ENCODE data around the gene CDX1.

The CDX1 gene

DNA sequence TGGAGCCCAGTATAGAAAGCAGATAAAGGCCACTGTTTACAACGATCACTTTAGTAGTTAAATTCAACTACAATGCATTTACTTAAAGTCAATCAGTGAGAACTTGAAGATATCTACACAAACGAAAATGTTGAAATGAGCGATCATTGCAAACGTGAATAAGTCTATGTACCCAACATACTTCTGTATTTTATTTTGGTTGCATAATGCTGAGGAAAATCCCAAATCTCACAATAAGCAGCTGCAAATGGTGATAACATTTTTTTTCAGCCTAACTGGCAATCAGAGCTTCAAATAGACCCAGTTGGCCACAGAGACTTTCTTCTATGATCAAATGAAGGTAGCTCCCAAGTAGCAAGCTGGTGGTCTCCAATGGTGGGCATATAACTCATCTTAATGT lies 43.0 kb upstream of the CDX1 start:
- no peaks in the 10 kb centered on the region for H3K9me3 ChIP-seq (ENCODE audit: low read length)
- H3K27me3 ChIP-seq (ENCODE audit: insufficient read depth, low read length), result no peaks in the 10 kb centered on the region
- TF ChIP-seq, protein P1, sequence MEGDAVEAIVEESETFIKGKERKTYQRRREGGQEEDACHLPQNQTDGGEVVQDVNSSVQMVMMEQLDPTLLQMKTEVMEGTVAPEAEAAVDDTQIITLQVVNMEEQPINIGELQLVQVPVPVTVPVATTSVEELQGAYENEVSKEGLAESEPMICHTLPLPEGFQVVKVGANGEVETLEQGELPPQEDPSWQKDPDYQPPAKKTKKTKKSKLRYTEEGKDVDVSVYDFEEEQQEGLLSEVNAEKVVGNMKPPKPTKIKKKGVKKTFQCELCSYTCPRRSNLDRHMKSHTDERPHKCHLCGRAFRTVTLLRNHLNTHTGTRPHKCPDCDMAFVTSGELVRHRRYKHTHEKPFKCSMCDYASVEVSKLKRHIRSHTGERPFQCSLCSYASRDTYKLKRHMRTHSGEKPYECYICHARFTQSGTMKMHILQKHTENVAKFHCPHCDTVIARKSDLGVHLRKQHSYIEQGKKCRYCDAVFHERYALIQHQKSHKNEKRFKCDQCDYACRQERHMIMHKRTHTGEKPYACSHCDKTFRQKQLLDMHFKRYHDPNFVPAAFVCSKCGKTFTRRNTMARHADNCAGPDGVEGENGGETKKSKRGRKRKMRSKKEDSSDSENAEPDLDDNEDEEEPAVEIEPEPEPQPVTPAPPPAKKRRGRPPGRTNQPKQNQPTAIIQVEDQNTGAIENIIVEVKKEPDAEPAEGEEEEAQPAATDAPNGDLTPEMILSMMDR (IDR thresholded peaks at IDR 0.05; ENCODE audit: low read length), result no peak
- TF ChIP-seq EZH2 (IDR thresholded peaks at IDR 0.05; ENCODE audit: borderline replicate concordance, low read length), result no peak
- no peak overlapping the region for H3K9ac ChIP-seq (ENCODE audit: low read length)
- no peaks in the 10 kb centered on the region for H3K9me2 ChIP-seq (ENCODE audit: low read depth, low read length)
- H3F3A ChIP-seq (ENCODE audit: insufficient read depth, low read length), result no peaks in the 10 kb centered on the region
- H3K4me2 ChIP-seq (ENCODE audit: low read length), result no peak overlapping the region
- H2AFZ ChIP-seq (ENCODE audit: low read length), result no peak overlapping the region
- H4K20me1 ChIP-seq (ENCODE audit: insufficient read depth, low read length), result no peaks in the 10 kb centered on the region
- H3K4me3 ChIP-seq (ENCODE audit: low read depth, low read length, poor library complexity, severe bottlenecking), result no peak overlapping the region
- H3K27ac ChIP-seq (ENCODE audit: low read depth, low read length, poor library complexity, severe bottlenecking), result no peak overlapping the region
- no peaks in the 10 kb centered on the region for H3K79me2 ChIP-seq (ENCODE audit: insufficient read depth, low read length)
- no peaks in the 10 kb centered on the region for H3K4me1 ChIP-seq (ENCODE audit: insufficient read depth, low read length, severe bottlenecking)
- H3K36me3 ChIP-seq (ENCODE audit: insufficient read depth, low read length), result no peaks in the 10 kb centered on the region

DNA sequence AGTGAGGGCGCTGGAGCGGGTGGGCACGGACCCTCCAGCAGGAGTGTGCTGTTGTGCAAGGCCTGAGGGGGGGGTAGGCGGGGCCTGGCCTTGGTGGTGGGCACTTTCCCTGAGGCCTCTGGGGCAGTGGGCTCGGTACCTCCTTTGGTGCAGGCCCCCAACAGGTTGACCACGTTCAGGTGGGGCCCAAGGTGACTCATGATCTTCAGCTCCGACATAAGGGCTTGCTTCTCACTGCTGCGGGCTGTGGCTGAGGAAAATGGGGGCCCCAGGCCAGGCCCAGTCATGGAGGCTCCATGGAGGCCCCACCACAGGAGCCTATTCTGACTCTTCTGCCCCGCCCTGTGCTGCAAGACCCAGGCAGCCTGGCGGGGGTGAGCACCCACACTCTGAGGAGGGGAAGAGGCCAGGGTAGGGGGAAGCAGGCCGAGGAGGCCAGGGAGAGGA lies 42.4 kb upstream of the CDX1 start:
- Histone ChIP-seq H3K4me1 (ENCODE audit: insufficient read depth, low read length, severe bottlenecking) (no peaks in the 10 kb centered on the region), H3K27ac (ENCODE audit: low read depth, low read length, poor library complexity, severe bottlenecking) (no peak overlapping the region), H3K9ac (ENCODE audit: low read length) (no peak overlapping the region), H3K79me2 (ENCODE audit: insufficient read depth, low read length) (no peaks in the 10 kb centered on the region), H3K9me2 (ENCODE audit: low read depth, low read length) (no peaks in the 10 kb centered on the region), H3K9me3 (ENCODE audit: low read length) (no peaks in the 10 kb centered on the region), H3K36me3 (ENCODE audit: insufficient read depth, low read length) (no peaks in the 10 kb centered on the region), H3K27me3 (ENCODE audit: insufficient read depth, low read length) (no peaks in the 10 kb centered on the region), H4K20me1 (ENCODE audit: insufficient read depth, low read length) (no peaks in the 10 kb centered on the region), H3F3A (ENCODE audit: insufficient read depth, low read length) (no peaks in the 10 kb centered on the region), H3K4me2 (ENCODE audit: low read length) (no peak overlapping the region), H2AFZ (ENCODE audit: low read length) (no peak overlapping the region), H3K4me3 (ENCODE audit: low read depth, low read length, poor library complexity, severe bottlenecking) (no peak overlapping the region)
- TF ChIP-seq, protein P1 (IDR thresholded peaks at IDR 0.05; ENCODE audit: low read length), result no peak
- TF ChIP-seq EZH2 (IDR thresholded peaks at IDR 0.05; ENCODE audit: borderline replicate concordance, low read length), result no peak

DNA sequence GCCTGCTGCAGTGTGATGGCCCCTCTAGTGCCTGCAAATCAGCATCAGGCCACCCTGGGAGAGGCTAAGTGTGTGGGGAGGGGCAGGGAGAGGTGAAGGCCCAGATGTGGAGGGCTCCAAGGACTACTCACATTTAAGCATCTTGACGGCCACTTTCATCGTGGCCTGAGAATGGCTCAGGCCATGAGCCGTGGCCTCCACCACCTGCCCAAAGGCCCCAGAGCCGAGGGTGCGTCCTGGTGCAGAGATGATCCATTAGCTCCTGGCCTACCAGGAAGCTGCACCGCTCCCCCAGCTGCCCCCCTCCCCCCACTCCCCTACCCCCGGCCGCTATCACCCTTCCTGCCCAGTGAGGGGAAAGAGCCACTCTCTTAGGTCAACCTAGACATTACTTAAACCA lies 42.0 kb upstream of the CDX1 start:
- no peaks in the 10 kb centered on the region for H3K4me1 ChIP-seq (ENCODE audit: insufficient read depth, low read length, severe bottlenecking)
- H3K27ac ChIP-seq (ENCODE audit: low read depth, low read length, poor library complexity, severe bottlenecking), result no peak overlapping the region
- no peak overlapping the region for H3K4me2 ChIP-seq (ENCODE audit: low read length)

More for the DNA sequence above, 42.0 kb upstream of the CDX1 start:
- Histone ChIP-seq H3K27me3 (ENCODE audit: insufficient read depth, low read length) (no peaks in the 10 kb centered on the region), H3K79me2 (ENCODE audit: insufficient read depth, low read length) (no peaks in the 10 kb centered on the region), H3K36me3 (ENCODE audit: insufficient read depth, low read length) (no peaks in the 10 kb centered on the region), H3K9ac (ENCODE audit: low read length) (no peak overlapping the region), H3F3A (ENCODE audit: insufficient read depth, low read length) (no peaks in the 10 kb centered on the region), H3K4me3 (ENCODE audit: low read depth, low read length, poor library complexity, severe bottlenecking) (no peak overlapping the region), H3K9me3 (ENCODE audit: low read length) (no peaks in the 10 kb centered on the region), H3K9me2 (ENCODE audit: low read depth, low read length) (no peaks in the 10 kb centered on the region), H4K20me1 (ENCODE audit: insufficient read depth, low read length) (no peaks in the 10 kb centered on the region), H2AFZ (ENCODE audit: low read length) (no peak overlapping the region)
- TF ChIP-seq EZH2 (IDR thresholded peaks at IDR 0.05; ENCODE audit: borderline replicate concordance, low read length), result no peak
- TF ChIP-seq, protein P1 (IDR thresholded peaks at IDR 0.05; ENCODE audit: low read length), result no peak

Measured in OCI-LY1 (cell line).